Choroid plexus epithelial cell (primary cell): ENCODE data around the gene ATP5ME.

Experiments used
- DNase-seq: peaks from one replicate; pipeline ENCODE4 v3.0.0-alpha.2; 2010; ENCODE audit warnings: low read depth
- H3K4me3 ChIP-seq: 2 replicates; pipeline ENCODE4 v1.5.1; 2011; ENCODE audit warnings: low read depth, mild to moderate bottlenecking, control low read depth, low read length, moderate library complexity
- CTCF ChIP-seq: conservative IDR thresholded peaks from 2 replicates; pipeline ENCODE4 v1.5.1; 2011; ENCODE audit warnings: low read depth, mild to moderate bottlenecking, control low read depth, inconsistent platforms, low read length, moderate library complexity

ATP5ME gene

GRCh38 chr4:651884-652642, 22.0 kb downstream of the ATP5ME start:
- no peak for TF ChIP-seq CTCF
- DNase-seq, result no peak
- H3K4me3 ChIP-seq, result no peak overlapping the region

GRCh38 chr4:650951-651883, 22.9 kb downstream of the ATP5ME start:
- no peak for DNase-seq
- TF ChIP-seq CTCF, result no peak
- no peak overlapping the region for H3K4me3 ChIP-seq

- no peak for TF ChIP-seq CTCF
- H3K4me3 ChIP-seq, result no peak overlapping the region
- no peak for DNase-seq
Observed at GRCh38 chr4:650461-650860, 23.6 kb downstream of the ATP5ME start.

- DNase-seq, result no peak
- H3K4me3 ChIP-seq, result no peak overlapping the region
- TF ChIP-seq CTCF, result no peak
Observed at GRCh38 chr4:649751-650310, 24.2 kb downstream of the ATP5ME start.

- no peak for DNase-seq
- no peak overlapping the region for H3K4me3 ChIP-seq
- no peak for TF ChIP-seq CTCF
Observed at GRCh38 chr4:649293-649625, 24.8 kb downstream of the ATP5ME start.

- TF ChIP-seq CTCF, result no peak
- no peak for DNase-seq
- H3K4me3 ChIP-seq, result no peak overlapping the region
Observed at GRCh38 chr4:648579-649292, 25.3 kb downstream of the ATP5ME start.
